Stimulated activated CD4-positive, alpha-beta T cell treated with anti-CD3 and anti-CD28 coated beads, Interleukin-15, amount 100 ng/mL, for 24 hours (primary cell): ENCODE data around the gene CFAP161.

Source experiments
- DNase-seq: peaks from one replicate; pipeline ENCODE4 v3.0.0-alpha.2; 2020

CFAP161 gene

GRCh38 chr15:81160312-81161159, 26.5 kb downstream of the CFAP161 start:
- DNase-seq, result no peak

GRCh38 chr15:81161160-81161673, 27.1 kb downstream of the CFAP161 start:
- peak; percentile 16 for DNase-seq

GRCh38 chr15:81161851-81162250, 27.8 kb downstream of the CFAP161 start:
- peak; percentile 37 for DNase-seq

- no peak for DNase-seq
Measured at GRCh38 chr15:81163961-81164800, 30.1 kb downstream of the CFAP161 start.

- no peak for DNase-seq
Measured at GRCh38 chr15:81165535-81165934, 31.5 kb downstream of the CFAP161 start.

GRCh38 chr15:81166636-81167305, 32.7 kb downstream of the CFAP161 start:
- no peak for DNase-seq

GRCh38 chr15:81168131-81168526, 34.1 kb downstream of the CFAP161 start:
- DNase-seq, result no peak

GRCh38 chr15:81168644-81169043, 34.6 kb downstream of the CFAP161 start:
- no peak for DNase-seq

- no peak for DNase-seq
Measured at GRCh38 chr15:81170511-81170910, 36.4 kb downstream of the CFAP161 start.

- DNase-seq, result no peak
Measured at GRCh38 chr15:81171286-81171685, 37.2 kb downstream of the CFAP161 start.

- DNase-seq, result no peak
Measured at GRCh38 chr15:81174125-81174791, 40.2 kb downstream of the CFAP161 start.

GRCh38 chr15:81174792-81175327, 40.8 kb downstream of the CFAP161 start:
- DNase-seq, result no peak

- DNase-seq, result no peak
Measured at GRCh38 chr15:81175496-81175895, 41.4 kb downstream of the CFAP161 start.

- DNase-seq, result no peak
Measured at GRCh38 chr15:81176291-81176893, 42.3 kb downstream of the CFAP161 start.

GRCh38 chr15:81178365-81178764, 44.3 kb downstream of the CFAP161 start:
- no peak for DNase-seq

- DNase-seq, result no peak
Measured at GRCh38 chr15:81181220-81181619, 47.1 kb downstream of the CFAP161 start.

- DNase-seq, result no peak
Measured at GRCh38 chr15:81182031-81182755, 48.1 kb downstream of the CFAP161 start.

GRCh38 chr15:81182756-81183438, 48.8 kb downstream of the CFAP161 start:
- no peak for DNase-seq

- no peak for DNase-seq
Measured at GRCh38 chr15:81183439-81183775, 49.3 kb downstream of the CFAP161 start.

- no peak for DNase-seq
Measured at GRCh38 chr15:81184188-81184587, 50.1 kb downstream of the CFAP161 start.
